HepG2 (cell line): Measurements from ENCODE around the gene CLTA. TPM values are rescaled to one million over a fixed set of nuclear protein-coding genes. Genes with fewer than 3 reads are reported as not detected.

Experiments
- ATAD3A ChIP-seq: sonication (generic); formaldehyde crosslinking; IDR thresholded peaks from 2 replicates; pipeline ENCODE4 v1.4.0; 2020; ENCODE audit warnings: missing genetic modification reagents
- NR2F2 ChIP-seq: IDR thresholded peaks from 2 replicates; pipeline ENCODE4 v1.6.1; 2012; ENCODE audit warnings: low read depth, inconsistent platforms, borderline replicate concordance
- RFXANK ChIP-seq: IDR thresholded peaks from 2 replicates; pipeline ENCODE4 v1.6.1; 2016
- ZBTB40 ChIP-seq, 2 experiments: fragments of 450-650 bp in 1 of 2; sonication (generic) in 1 of 2; formaldehyde crosslinking in 1 of 2; IDR thresholded peaks; 2 replicates each; pipeline versions ENCODE4 v1.6.1 to v1.8.0; 2016 to 2022; ENCODE audit warnings: antibody characterized with exemption in 1 of 2, mild to moderate bottlenecking in 1 of 2, missing genetic modification reagents in 1 of 2
- ZNF256 ChIP-seq: sonication (generic); formaldehyde crosslinking; conservative IDR thresholded peaks from 2 replicates; pipeline ENCODE4 v1.4.0; 2020; ENCODE audit warnings: missing genetic modification reagents
- ZNF784 ChIP-seq: sonication (generic); formaldehyde crosslinking; IDR thresholded peaks from 2 replicates; pipeline ENCODE4 v1.5.1; 2020; ENCODE audit warnings: missing genetic modification reagents, mild to moderate bottlenecking, borderline replicate concordance
- polyA plus RNA-seq, 8 experiments: library from polyadenylated mRNA; depleted of rRNA in 3 of 8; stranded (reverse) in 7 of 8; unstranded in 1 of 8; fragments of >200 nt; fragmentation: Illumina TruSeq in 4 of 8; extraction: Trizol in 4 of 8; gene quantifications; 2 replicates each; pipeline versions ENCODE4 v1.2.1 to v1.2.3, GENCODE V29; 2011 to 2016; ENCODE audit warnings: low read depth in 4 of 8, missing spikeins in 1 of 8, mixed read lengths in 1 of 8; ENCODE audit not compliant: insufficient read depth in 1 of 8
- total RNA-seq, 5 experiments: library from RNA; depleted of rRNA; stranded (reverse); fragments of >200 nt; fragmentation: Illumina TruSeq; extraction: Trizol; gene quantifications; 2 replicates each; pipeline ENCODE4 v1.2.3, GENCODE V29; 2016; ENCODE audit warnings: low read depth in 1 of 5

CLTA gene
- total and polyA plus RNA-seq, 2 of the 13 experiments (the other 11 are each of a cell fraction or from before 2014, with no cell fraction given) = 143 to 222 TPM

GRCh38 chr9:36164989-36165388 lies 25.7 kb upstream of the CLTA start (continued):
- TF ChIP-seq ZBTB40 (IDR thresholded peaks at IDR 0.05) = no peak
- no peak for TF ChIP-seq ZBTB40 (CRISPR knock-in tag; IDR thresholded peaks at IDR 0.05)
- TF ChIP-seq ZNF256 (CRISPR knock-in tag) = no peak
- TF ChIP-seq NR2F2 = no peak
- no peak for TF ChIP-seq ATAD3A (CRISPR knock-in tag)
- TF ChIP-seq RFXANK (CRISPR knock-in tag) = no peak
- TF ChIP-seq ZNF784 = no peak
- TF ChIP-seq, all 625 proteins: peak for 0
